ENCODE results near the gene ERG28. TPM values are rescaled to one million over a fixed set of nuclear protein-coding genes. Genes with fewer than 3 reads are reported as not detected.

ERG28 gene
- total and polyA plus RNA-seq, 10 of the 15 experiments (the other 5 are each of a cell fraction or from before 2014, with no cell fraction given), result 15.2 to 67.0 (median 48.1) TPM

DNA sequence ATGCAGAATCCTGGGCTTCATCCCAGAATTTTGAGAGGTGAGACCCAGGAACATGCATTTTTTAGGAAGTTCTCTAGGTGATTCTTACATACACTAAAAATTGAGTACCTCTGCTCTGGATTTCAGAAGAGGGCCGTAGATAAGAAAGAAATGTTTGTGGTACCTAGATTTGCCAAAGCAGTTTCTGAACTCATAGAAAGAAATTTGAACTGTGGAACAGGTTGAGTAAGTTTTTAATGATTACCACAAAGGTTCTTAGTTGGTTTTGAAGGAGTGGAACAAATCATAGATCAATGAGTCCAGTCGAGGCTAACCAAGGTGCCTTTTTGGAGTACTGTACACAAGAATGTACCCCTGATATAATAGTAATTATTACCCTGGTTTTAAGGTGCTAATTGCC lies 25.2 kb upstream of the ERG28 start:
- CTCF ChIA-PET, result interaction anchor here (0.6 to 2.0 kb wide), 2 partner anchors 24 to 331 kb away, joined by 3 to 14 read pairs; no protein-coding TSS in a partner anchor
- Histone ChIP-seq H4K20me1 (ENCODE audit: control insufficient read depth, insufficient read depth) (no peaks in the 10 kb centered on the region), H3K4me1 (ENCODE audit: control insufficient read depth, insufficient read depth, low read length) (no peaks in the 10 kb centered on the region), H3K27me3 (replicated peaks in 1 of 2; ENCODE audit: control insufficient read depth in 2 of 2, insufficient read depth in 2 of 2, low read length in 1 of 2) (no peaks in the 10 kb centered on the region), H2AFZ (ENCODE audit: control insufficient read depth, low read depth, low read length) (no peak overlapping the region), H3K79me2 (ENCODE audit: control insufficient read depth, insufficient read depth, low read length) (no peaks in the 10 kb centered on the region), H3K4me3 (no peak overlapping the region), H3K9me3 (replicated peaks; ENCODE audit: control insufficient read depth, insufficient read depth, low read length) (no peaks in the 10 kb centered on the region), H3K27ac (ENCODE audit: control insufficient read depth, insufficient read depth) (no peak overlapping the region), H3K36me3 (ENCODE audit: control insufficient read depth in 2 of 2, insufficient read depth in 2 of 2, low read length in 1 of 2) (peaks cover 3 to 12% of the 10 kb centered on the region in 2 experiments), H3K9ac (ENCODE audit: control insufficient read depth, insufficient read depth, low read length) (no peak overlapping the region), H3K4me2 (ENCODE audit: control insufficient read depth, insufficient read depth) (no peak overlapping the region)
- in situ Hi-C loops (cut with MboI), result no loop called here
- ATAC-seq, result no peak
- FAIRE-seq, result no peak
- POLR2A ChIA-PET, result interaction anchor here (0.6 to 0.7 kb wide), 2 partner anchors 361 to 746 kb away, joined by 3 read pairs; no protein-coding TSS in a partner anchor
- RAD21 ChIA-PET (ENCODE audit: unreplicated experiment), result no interaction called here
- no TSS peak for BruUV-seq (replicated peaks)
- intact Hi-C loops (cut with micrococcal nuclease; ENCODE audit: unreplicated experiment), result no loop called here
- 93% methylated on average over 2 of the region's 2 CpGs for WGBS (ENCODE audit: insufficient coverage, insufficient replicate concordance, low lambda C conversion rate, missing lambda C conversion rate)
- no peak for DNase-seq (ENCODE audit: low read depth, low spot score)
- SMC1A ChIA-PET (ENCODE audit: uncharacterized antibody, unreplicated experiment), result no interaction called here
- TF ChIP-seq, protein P1, sequence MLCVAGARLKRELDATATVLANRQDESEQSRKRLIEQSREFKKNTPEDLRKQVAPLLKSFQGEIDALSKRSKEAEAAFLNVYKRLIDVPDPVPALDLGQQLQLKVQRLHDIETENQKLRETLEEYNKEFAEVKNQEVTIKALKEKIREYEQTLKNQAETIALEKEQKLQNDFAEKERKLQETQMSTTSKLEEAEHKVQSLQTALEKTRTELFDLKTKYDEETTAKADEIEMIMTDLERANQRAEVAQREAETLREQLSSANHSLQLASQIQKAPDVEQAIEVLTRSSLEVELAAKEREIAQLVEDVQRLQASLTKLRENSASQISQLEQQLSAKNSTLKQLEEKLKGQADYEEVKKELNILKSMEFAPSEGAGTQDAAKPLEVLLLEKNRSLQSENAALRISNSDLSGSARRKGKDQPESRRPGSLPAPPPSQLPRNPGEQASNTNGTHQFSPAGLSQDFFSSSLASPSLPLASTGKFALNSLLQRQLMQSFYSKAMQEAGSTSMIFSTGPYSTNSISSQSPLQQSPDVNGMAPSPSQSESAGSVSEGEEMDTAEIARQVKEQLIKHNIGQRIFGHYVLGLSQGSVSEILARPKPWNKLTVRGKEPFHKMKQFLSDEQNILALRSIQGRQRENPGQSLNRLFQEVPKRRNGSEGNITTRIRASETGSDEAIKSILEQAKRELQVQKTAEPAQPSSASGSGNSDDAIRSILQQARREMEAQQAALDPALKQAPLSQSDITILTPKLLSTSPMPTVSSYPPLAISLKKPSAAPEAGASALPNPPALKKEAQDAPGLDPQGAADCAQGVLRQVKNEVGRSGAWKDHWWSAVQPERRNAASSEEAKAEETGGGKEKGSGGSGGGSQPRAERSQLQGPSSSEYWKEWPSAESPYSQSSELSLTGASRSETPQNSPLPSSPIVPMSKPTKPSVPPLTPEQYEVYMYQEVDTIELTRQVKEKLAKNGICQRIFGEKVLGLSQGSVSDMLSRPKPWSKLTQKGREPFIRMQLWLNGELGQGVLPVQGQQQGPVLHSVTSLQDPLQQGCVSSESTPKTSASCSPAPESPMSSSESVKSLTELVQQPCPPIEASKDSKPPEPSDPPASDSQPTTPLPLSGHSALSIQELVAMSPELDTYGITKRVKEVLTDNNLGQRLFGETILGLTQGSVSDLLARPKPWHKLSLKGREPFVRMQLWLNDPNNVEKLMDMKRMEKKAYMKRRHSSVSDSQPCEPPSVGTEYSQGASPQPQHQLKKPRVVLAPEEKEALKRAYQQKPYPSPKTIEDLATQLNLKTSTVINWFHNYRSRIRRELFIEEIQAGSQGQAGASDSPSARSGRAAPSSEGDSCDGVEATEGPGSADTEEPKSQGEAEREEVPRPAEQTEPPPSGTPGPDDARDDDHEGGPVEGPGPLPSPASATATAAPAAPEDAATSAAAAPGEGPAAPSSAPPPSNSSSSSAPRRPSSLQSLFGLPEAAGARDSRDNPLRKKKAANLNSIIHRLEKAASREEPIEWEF (IDR thresholded peaks at IDR 0.05; ENCODE audit: insufficient replicate concordance, low read depth, low read length), result no peak
- no peak for TF ChIP-seq RCOR1 (conservative IDR thresholded peaks at IDR 0.05; ENCODE audit: low read depth, low read length)
- TF ChIP-seq STAT1 (conservative IDR thresholded peaks at IDR 0.05), result no peak
- no peak for TF ChIP-seq SMAD1 (IDR thresholded peaks at IDR 0.05; ENCODE audit: low read depth, partially characterized antibody)
- no peak for TF ChIP-seq SUPT20H (IDR thresholded peaks at IDR 0.05; ENCODE audit: borderline replicate concordance, control insufficient read depth, low read depth, low read length)
- no peak for TF ChIP-seq SRF (IDR thresholded peaks at IDR 0.05; ENCODE audit: low read depth in 2 of 2, low read length in 2 of 2)
- no peak for TF ChIP-seq ZNF592 (IDR thresholded peaks at IDR 0.05)
- no peak for TF ChIP-seq NFIC (IDR thresholded peaks at IDR 0.05; ENCODE audit: low read depth, low read length)

Measured in GM12878 (cell line).